GM12892 (cell line): Measurements from ENCODE around the gene CASP3.

Experiments used
- POLR2A ChIP-seq: IDR thresholded peaks from 2 replicates; pipeline ENCODE4 v1.6.1; 2011; ENCODE audit warnings: low read depth, low read length, control low read depth
- POLR2AphosphoS5 ChIP-seq: IDR thresholded peaks from 2 replicates; pipeline ENCODE4 v1.6.1; 2011; ENCODE audit warnings: low read depth, low read length, control low read depth
- TAF1 ChIP-seq: IDR thresholded peaks from 2 replicates; pipeline ENCODE4 v1.6.1; 2011; ENCODE audit warnings: low read depth, mild to moderate bottlenecking, control low read depth, low read length, borderline replicate concordance

DNA sequence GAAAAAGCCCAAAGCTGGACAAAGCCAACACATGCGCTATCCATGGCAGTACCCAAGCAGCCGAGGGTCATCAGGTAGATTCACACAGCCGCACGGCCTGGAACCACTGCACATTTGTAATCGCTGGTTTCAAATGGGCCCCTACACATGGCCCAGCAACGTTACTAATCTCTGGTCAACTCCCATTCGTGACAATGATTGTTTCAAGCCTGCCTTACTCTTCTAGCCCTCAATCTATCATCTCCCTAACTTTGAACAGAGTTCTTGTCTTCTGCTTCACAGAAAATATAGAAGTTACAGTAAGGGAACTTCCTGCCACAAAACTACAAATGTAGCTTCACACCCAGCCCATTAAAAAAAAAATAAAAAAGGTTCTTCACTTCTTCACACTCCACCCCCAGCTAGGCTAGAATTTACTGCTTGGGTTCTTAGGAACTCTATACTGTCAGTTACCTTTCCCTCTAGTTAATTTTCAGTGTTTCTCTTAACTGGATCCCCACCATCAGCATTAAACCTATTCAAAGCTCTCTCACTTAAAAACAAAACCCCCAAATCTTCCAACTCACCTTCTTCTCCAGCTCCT, 24.2 kb downstream of the CASP3 start:
- TF ChIP-seq POLR2A (no peak), POLR2AphosphoS5 (no peak), TAF1 (no peak)
